Neural cell (in vitro differentiated cells): ENCODE results near the gene KCNK6. TPM values are rescaled to one million over a fixed set of nuclear protein-coding genes. Genes with fewer than 3 reads are reported as not detected.

ENCODE experiments used
- H2AFZ ChIP-seq: fragments of 200-600, 300-800 bp; sonication (generic), shearing (Covaris generic); 2 replicates; pipeline ENCODE4 v1.6.0; 2014; ENCODE audit warnings: low read depth, mild to moderate bottlenecking, antibody characterized with exemption, low read length, moderate library complexity
- H3F3A ChIP-seq: fragments of 200-600 bp; shearing (Covaris generic); 2 replicates; pipeline ENCODE4 v1.6.1; 2016; ENCODE audit warnings: mild to moderate bottlenecking, moderate library complexity, mixed read lengths, antibody characterized with exemption, low read length; ENCODE audit not compliant: insufficient read depth, poor library complexity, severe bottlenecking
- H3K27ac ChIP-seq: fragments of 200-600, 300-800 bp; sonication (generic), shearing (Covaris generic); 2 replicates; pipeline ENCODE4 v1.5.1; 2014; ENCODE audit warnings: mild to moderate bottlenecking, low read length, moderate library complexity
- H3K27me3 ChIP-seq: fragments of 300-800, 200-600 bp; sonication (generic), shearing (Covaris generic); 2 replicates; pipeline ENCODE4 v1.6.0; 2014; ENCODE audit warnings: mild to moderate bottlenecking, low read depth, low read length, moderate library complexity; ENCODE audit not compliant: insufficient read depth
- H3K36me3 ChIP-seq: fragments of 300-800, 200-600 bp; sonication (generic), shearing (Covaris generic); 2 replicates; pipeline ENCODE4 v1.5.1; 2014; ENCODE audit warnings: mild to moderate bottlenecking, antibody characterized with exemption, low read length, moderate library complexity; ENCODE audit not compliant: insufficient read depth
- H3K4me2 ChIP-seq: fragments of 300-800, 200-600 bp; sonication (generic), shearing (Covaris generic); 2 replicates; pipeline ENCODE4 v1.6.0; 2014; ENCODE audit warnings: mild to moderate bottlenecking, low read length
- H3K4me3 ChIP-seq: fragments of 300-800, 200-600 bp; sonication (generic), shearing (Covaris generic); 2 replicates; pipeline ENCODE4 v1.5.1; 2014; ENCODE audit warnings: mild to moderate bottlenecking, low read length, moderate library complexity
- H3K79me2 ChIP-seq: fragments of 200-600 bp; shearing (Covaris generic); replicated peaks from 2 replicates; pipeline ENCODE4 v1.6.0; 2014; ENCODE audit warnings: mild to moderate bottlenecking, low read length, moderate library complexity; ENCODE audit not compliant: insufficient read depth
- H3K9ac ChIP-seq: fragments of 300-800, 200-600 bp; sonication (generic), shearing (Covaris generic); 2 replicates; pipeline ENCODE4 v1.6.1; 2016; ENCODE audit warnings: mild to moderate bottlenecking, low read length, mixed read lengths
- H3K9me2 ChIP-seq: fragments of 200-600 bp; shearing (Covaris generic); 2 replicates; pipeline ENCODE4 v1.6.1; 2016; ENCODE audit warnings: mild to moderate bottlenecking, low read length, mixed read lengths; ENCODE audit not compliant: insufficient read depth
- H3K9me3 ChIP-seq: fragments of 200-600, 300-800 bp; sonication (generic), shearing (Covaris generic); 2 replicates; pipeline ENCODE4 v1.6.1; 2016; ENCODE audit warnings: mild to moderate bottlenecking, mixed run types, low read length, moderate library complexity, mixed read lengths
- H4K20me1 ChIP-seq: fragments of 200-600 bp; shearing (Covaris generic); 2 replicates; pipeline ENCODE4 v1.6.1; 2016; ENCODE audit warnings: mild to moderate bottlenecking, mixed run types; ENCODE audit not compliant: insufficient read depth
- CTCF ChIP-seq: fragments of 450-650 bp; IDR thresholded peaks from 2 replicates; pipeline ENCODE4 v1.5.1; 2014; ENCODE audit warnings: antibody characterized with exemption, mild to moderate bottlenecking, moderate library complexity; ENCODE audit not compliant: poor library complexity, severe bottlenecking
- EP300 ChIP-seq: fragments of 450-650 bp; conservative IDR thresholded peaks from 2 replicates; pipeline ENCODE4 v1.6.1; 2014; ENCODE audit warnings: antibody characterized with exemption, mild to moderate bottlenecking, moderate library complexity; ENCODE audit not compliant: poor library complexity, severe bottlenecking
- EZH2 ChIP-seq: fragments of 200-600, 300-800 bp; shearing (Covaris generic), sonication (generic); IDR thresholded peaks from 2 replicates; pipeline ENCODE4 v1.6.1; 2014; ENCODE audit warnings: antibody characterized with exemption, low read length, borderline replicate concordance, mild to moderate bottlenecking; ENCODE audit not compliant: insufficient read depth, poor library complexity, severe bottlenecking
- MXI1 ChIP-seq: fragments of 450-650 bp; conservative IDR thresholded peaks from 2 replicates; pipeline ENCODE4 v1.6.1; 2014; ENCODE audit warnings: antibody characterized with exemption, mild to moderate bottlenecking; ENCODE audit not compliant: poor library complexity, severe bottlenecking
- POLR2AphosphoS5 ChIP-seq: IDR thresholded peaks from 2 replicates; pipeline ENCODE4 v1.6.1; 2012
- RAD21 ChIP-seq: fragments of 450-650 bp; conservative IDR thresholded peaks from 2 replicates; pipeline ENCODE4 v1.6.1; 2014; ENCODE audit warnings: antibody characterized with exemption, mild to moderate bottlenecking, moderate library complexity
- SMC3 ChIP-seq: fragments of 450-650 bp; conservative IDR thresholded peaks from 2 replicates; pipeline ENCODE4 v1.6.1; 2014; ENCODE audit warnings: antibody characterized with exemption, mild to moderate bottlenecking, moderate library complexity; ENCODE audit not compliant: poor library complexity
- TAF1 ChIP-seq: IDR thresholded peaks from 2 replicates; pipeline ENCODE4 v1.6.1; 2012; ENCODE audit warnings: low read depth
- polyA plus RNA-seq: library from polyadenylated mRNA; depleted of rRNA; stranded (reverse); fragments of >200 nt; gene quantifications from 2 replicates; pipeline ENCODE4 v1.2.3, GENCODE V29; 2014
- TF ChIP-seq, protein P1 (sequence below): IDR thresholded peaks from 2 replicates; pipeline ENCODE4 v1.6.1; 2012; ENCODE audit warnings: borderline replicate concordance

KCNK6 gene
- polyA plus RNA-seq, 1 donor from 2014 or later, result not detected

GRCh38 chr19:38376576-38376975 is 56.9 kb downstream of the KCNK6 start (continued):
- TF ChIP-seq TAF1, result no peak
- TF ChIP-seq SMC3, result no peak

DNA sequence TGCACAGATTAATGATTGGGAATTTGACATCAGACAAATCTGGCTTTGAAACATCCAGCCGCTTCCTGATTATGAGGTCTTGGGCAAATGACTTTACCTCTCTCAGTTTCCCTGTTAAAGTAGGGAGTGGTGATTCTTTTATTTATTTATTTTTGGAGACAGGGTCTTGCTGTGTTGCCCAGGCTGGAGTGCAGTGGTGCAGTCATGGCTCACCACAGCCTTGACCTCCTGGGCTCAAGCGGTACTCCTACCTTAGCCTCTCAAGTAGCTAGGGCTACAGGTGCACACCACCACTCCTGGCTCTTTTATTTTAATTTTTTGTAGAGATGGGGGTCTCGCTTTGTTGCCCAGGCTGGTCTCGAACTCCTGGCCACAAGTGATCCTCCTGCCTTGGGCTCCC is 57.4 kb downstream of the KCNK6 start:
- H3K4me3 ChIP-seq, result no peak overlapping the region
- TF ChIP-seq EP300 (no peak), SMC3 (no peak), MXI1 (no peak), POLR2AphosphoS5 (no peak), RAD21 (no peak), TAF1 (no peak), EZH2 (no peak), CTCF (no peak)
- TF ChIP-seq, protein P1, sequence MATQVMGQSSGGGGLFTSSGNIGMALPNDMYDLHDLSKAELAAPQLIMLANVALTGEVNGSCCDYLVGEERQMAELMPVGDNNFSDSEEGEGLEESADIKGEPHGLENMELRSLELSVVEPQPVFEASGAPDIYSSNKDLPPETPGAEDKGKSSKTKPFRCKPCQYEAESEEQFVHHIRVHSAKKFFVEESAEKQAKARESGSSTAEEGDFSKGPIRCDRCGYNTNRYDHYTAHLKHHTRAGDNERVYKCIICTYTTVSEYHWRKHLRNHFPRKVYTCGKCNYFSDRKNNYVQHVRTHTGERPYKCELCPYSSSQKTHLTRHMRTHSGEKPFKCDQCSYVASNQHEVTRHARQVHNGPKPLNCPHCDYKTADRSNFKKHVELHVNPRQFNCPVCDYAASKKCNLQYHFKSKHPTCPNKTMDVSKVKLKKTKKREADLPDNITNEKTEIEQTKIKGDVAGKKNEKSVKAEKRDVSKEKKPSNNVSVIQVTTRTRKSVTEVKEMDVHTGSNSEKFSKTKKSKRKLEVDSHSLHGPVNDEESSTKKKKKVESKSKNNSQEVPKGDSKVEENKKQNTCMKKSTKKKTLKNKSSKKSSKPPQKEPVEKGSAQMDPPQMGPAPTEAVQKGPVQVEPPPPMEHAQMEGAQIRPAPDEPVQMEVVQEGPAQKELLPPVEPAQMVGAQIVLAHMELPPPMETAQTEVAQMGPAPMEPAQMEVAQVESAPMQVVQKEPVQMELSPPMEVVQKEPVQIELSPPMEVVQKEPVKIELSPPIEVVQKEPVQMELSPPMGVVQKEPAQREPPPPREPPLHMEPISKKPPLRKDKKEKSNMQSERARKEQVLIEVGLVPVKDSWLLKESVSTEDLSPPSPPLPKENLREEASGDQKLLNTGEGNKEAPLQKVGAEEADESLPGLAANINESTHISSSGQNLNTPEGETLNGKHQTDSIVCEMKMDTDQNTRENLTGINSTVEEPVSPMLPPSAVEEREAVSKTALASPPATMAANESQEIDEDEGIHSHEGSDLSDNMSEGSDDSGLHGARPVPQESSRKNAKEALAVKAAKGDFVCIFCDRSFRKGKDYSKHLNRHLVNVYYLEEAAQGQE, result no peak
- H3K27ac ChIP-seq, result no peak overlapping the region
- no peaks in the 10 kb centered on the region for H3K9me2 ChIP-seq
- H2AFZ ChIP-seq, result no peak overlapping the region
- H3K4me2 ChIP-seq, result no peak overlapping the region
- no peaks in the 10 kb centered on the region for H3F3A ChIP-seq
- H4K20me1 ChIP-seq, result no peaks in the 10 kb centered on the region
- no peak overlapping the region for H3K9ac ChIP-seq
- peaks cover 19% of the 10 kb centered on the region for H3K79me2 ChIP-seq
- no peaks in the 10 kb centered on the region for H3K36me3 ChIP-seq
- H3K27me3 ChIP-seq, result no peaks in the 10 kb centered on the region
- H3K9me3 ChIP-seq, result no peaks in the 10 kb centered on the region

GRCh38 chr19:38378866-38379265 is 59.2 kb downstream of the KCNK6 start:
- no peak for TF ChIP-seq EZH2
- no peak for TF ChIP-seq TAF1
- TF ChIP-seq EP300, result no peak
- no peak for TF ChIP-seq MXI1
- no peak for TF ChIP-seq CTCF
- no peak for TF ChIP-seq SMC3
- no peak for TF ChIP-seq POLR2AphosphoS5
- TF ChIP-seq, protein P1, result no peak
- TF ChIP-seq RAD21, result no peak
- Histone ChIP-seq H3K27ac (no peak overlapping the region), H3K9me3 (no peaks in the 10 kb centered on the region), H3K79me2 (peaks cover 19% of the 10 kb centered on the region), H3K9me2 (no peaks in the 10 kb centered on the region), H3K4me2 (no peak overlapping the region), H3K4me3 (no peak overlapping the region), H2AFZ (no peak overlapping the region), H3K36me3 (no peaks in the 10 kb centered on the region), H3K9ac (no peak overlapping the region), H4K20me1 (no peaks in the 10 kb centered on the region), H3F3A (no peaks in the 10 kb centered on the region), H3K27me3 (no peaks in the 10 kb centered on the region)
